ENCODE measurements around the gene GHITM.

DNA sequence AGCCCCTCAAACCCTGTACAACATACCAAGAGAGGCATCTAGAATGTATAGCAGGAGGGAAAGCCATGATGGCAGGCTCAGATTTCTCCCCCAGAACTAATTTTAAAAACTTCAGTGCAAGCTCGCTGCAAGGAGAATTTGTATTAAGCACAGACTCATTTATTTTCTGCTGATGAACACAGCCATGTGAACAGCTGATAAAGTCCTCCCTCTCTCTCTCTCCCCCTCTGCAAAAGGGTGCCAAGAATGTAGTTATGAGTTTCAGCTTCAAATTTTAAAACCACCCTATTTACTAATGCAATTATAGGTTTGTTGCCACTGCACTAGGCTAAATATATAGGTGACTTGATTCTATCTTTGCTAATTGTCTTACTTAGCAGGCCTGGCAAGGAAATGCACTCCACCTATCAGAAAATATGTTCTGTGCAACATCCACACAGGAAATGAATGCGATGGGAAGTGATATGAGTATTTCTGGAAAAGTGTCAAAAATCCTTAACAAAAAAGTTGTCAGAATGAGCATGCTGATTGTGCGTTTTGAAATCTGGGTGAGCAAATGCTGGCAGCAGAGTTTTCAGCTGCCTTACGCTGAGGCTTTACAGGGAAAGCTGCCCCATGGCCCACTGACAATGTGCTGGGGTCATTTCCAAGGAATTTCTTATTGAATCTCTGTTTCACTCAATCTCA, 43.4 kb upstream of the GHITM start:
- TF ChIP-seq, protein P1, sequence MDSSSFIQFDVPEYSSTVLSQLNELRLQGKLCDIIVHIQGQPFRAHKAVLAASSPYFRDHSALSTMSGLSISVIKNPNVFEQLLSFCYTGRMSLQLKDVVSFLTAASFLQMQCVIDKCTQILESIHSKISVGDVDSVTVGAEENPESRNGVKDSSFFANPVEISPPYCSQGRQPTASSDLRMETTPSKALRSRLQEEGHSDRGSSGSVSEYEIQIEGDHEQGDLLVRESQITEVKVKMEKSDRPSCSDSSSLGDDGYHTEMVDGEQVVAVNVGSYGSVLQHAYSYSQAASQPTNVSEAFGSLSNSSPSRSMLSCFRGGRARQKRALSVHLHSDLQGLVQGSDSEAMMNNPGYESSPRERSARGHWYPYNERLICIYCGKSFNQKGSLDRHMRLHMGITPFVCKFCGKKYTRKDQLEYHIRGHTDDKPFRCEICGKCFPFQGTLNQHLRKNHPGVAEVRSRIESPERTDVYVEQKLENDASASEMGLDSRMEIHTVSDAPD (CRISPR knock-in tag; IDR thresholded peaks at IDR 0.05), result no peak
- TF ChIP-seq, protein P2, sequence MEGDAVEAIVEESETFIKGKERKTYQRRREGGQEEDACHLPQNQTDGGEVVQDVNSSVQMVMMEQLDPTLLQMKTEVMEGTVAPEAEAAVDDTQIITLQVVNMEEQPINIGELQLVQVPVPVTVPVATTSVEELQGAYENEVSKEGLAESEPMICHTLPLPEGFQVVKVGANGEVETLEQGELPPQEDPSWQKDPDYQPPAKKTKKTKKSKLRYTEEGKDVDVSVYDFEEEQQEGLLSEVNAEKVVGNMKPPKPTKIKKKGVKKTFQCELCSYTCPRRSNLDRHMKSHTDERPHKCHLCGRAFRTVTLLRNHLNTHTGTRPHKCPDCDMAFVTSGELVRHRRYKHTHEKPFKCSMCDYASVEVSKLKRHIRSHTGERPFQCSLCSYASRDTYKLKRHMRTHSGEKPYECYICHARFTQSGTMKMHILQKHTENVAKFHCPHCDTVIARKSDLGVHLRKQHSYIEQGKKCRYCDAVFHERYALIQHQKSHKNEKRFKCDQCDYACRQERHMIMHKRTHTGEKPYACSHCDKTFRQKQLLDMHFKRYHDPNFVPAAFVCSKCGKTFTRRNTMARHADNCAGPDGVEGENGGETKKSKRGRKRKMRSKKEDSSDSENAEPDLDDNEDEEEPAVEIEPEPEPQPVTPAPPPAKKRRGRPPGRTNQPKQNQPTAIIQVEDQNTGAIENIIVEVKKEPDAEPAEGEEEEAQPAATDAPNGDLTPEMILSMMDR (CRISPR knock-in tag; IDR thresholded peaks at IDR 0.05), result no peak
- TF ChIP-seq NFE2L1 (CRISPR knock-in tag; IDR thresholded peaks at IDR 0.05; ENCODE audit: borderline replicate concordance) (no peak), KLF16 (CRISPR knock-in tag; IDR thresholded peaks at IDR 0.05) (no peak), POLR2AphosphoS2 (IDR thresholded peaks at IDR 0.05; ENCODE audit: low read depth, low read length) (no peak), PITX1 (CRISPR knock-in tag; IDR thresholded peaks at IDR 0.05) (no peak), FOXJ3 (CRISPR knock-in tag; IDR thresholded peaks at IDR 0.05; ENCODE audit: borderline replicate concordance) (no peak)
- TF ChIP-seq, protein P3, sequence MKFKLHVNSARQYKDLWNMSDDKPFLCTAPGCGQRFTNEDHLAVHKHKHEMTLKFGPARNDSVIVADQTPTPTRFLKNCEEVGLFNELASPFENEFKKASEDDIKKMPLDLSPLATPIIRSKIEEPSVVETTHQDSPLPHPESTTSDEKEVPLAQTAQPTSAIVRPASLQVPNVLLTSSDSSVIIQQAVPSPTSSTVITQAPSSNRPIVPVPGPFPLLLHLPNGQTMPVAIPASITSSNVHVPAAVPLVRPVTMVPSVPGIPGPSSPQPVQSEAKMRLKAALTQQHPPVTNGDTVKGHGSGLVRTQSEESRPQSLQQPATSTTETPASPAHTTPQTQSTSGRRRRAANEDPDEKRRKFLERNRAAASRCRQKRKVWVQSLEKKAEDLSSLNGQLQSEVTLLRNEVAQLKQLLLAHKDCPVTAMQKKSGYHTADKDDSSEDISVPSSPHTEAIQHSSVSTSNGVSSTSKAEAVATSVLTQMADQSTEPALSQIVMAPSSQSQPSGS (CRISPR knock-in tag; IDR thresholded peaks at IDR 0.05), result no peak
- TF ChIP-seq, protein P4, sequence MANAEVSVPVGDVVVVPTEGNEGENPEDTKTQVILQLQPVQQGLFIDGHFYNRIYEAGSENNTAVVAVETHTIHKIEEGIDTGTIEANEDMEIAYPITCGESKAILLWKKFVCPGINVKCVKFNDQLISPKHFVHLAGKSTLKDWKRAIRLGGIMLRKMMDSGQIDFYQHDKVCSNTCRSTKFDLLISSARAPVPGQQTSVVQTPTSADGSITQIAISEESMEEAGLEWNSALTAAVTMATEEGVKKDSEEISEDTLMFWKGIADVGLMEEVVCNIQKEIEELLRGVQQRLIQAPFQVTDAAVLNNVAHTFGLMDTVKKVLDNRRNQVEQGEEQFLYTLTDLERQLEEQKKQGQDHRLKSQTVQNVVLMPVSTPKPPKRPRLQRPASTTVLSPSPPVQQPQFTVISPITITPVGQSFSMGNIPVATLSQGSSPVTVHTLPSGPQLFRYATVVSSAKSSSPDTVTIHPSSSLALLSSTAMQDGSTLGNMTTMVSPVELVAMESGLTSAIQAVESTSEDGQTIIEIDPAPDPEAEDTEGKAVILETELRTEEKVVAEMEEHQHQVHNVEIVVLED (CRISPR knock-in tag; IDR thresholded peaks at IDR 0.05; ENCODE audit: borderline replicate concordance), result no peak
- TF ChIP-seq, protein P5, sequence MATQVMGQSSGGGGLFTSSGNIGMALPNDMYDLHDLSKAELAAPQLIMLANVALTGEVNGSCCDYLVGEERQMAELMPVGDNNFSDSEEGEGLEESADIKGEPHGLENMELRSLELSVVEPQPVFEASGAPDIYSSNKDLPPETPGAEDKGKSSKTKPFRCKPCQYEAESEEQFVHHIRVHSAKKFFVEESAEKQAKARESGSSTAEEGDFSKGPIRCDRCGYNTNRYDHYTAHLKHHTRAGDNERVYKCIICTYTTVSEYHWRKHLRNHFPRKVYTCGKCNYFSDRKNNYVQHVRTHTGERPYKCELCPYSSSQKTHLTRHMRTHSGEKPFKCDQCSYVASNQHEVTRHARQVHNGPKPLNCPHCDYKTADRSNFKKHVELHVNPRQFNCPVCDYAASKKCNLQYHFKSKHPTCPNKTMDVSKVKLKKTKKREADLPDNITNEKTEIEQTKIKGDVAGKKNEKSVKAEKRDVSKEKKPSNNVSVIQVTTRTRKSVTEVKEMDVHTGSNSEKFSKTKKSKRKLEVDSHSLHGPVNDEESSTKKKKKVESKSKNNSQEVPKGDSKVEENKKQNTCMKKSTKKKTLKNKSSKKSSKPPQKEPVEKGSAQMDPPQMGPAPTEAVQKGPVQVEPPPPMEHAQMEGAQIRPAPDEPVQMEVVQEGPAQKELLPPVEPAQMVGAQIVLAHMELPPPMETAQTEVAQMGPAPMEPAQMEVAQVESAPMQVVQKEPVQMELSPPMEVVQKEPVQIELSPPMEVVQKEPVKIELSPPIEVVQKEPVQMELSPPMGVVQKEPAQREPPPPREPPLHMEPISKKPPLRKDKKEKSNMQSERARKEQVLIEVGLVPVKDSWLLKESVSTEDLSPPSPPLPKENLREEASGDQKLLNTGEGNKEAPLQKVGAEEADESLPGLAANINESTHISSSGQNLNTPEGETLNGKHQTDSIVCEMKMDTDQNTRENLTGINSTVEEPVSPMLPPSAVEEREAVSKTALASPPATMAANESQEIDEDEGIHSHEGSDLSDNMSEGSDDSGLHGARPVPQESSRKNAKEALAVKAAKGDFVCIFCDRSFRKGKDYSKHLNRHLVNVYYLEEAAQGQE (IDR thresholded peaks at IDR 0.05; ENCODE audit: borderline replicate concordance in 1 of 2, low read depth in 1 of 2, low read length in 2 of 2), result no peak

All from HepG2 (cell line).